Measurements from ENCODE around the gene SOAT1. TPM values are rescaled to one million over a fixed set of nuclear protein-coding genes. Genes with fewer than 3 reads are reported as not detected.
A peak's percentile ranks its signal among the peaks of the same experiment; 100 is the strongest.

Gene SOAT1
- total RNA-seq, 1 experiment from 2014 or later = 7.5 TPM

GRCh38 chr1:179365342-179366092 is 71.9 kb downstream of the SOAT1 start, which contains the start of gene AXDND1:
AXDND1 (plus strand) TSS chr1:179365971; CDS start chr1:179366510, 539 bp downstream.
- TF ChIP-seq CTCF (conservative IDR thresholded peaks at IDR 0.05) = no peak
- Histone ChIP-seq H2BK120ac (ENCODE audit: low read depth, low read length, poor library complexity, severe bottlenecking) (peak within 1 kb of the TSS; percentile 89), H2BK20ac (ENCODE audit: low read depth, low read length, poor library complexity, severe bottlenecking) (no peak within 1 kb of the TSS), H3K23me2 (ENCODE audit: insufficient read length, low read depth, low read length, poor library complexity, severe bottlenecking) (peaks cover 9% of the 10 kb centered on the region), H3K4ac (ENCODE audit: low read depth, low read length) (no peak within 1 kb of the TSS; the same call in 1 of the 2 replicates), H3K18ac (ENCODE audit: insufficient read length, low read depth, low read length) (peak within 1 kb of the TSS; percentile 88), H2BK12ac (ENCODE audit: insufficient read length, low read depth, low read length) (no peak within 1 kb of the TSS), H3K4me2 (ENCODE audit: insufficient read depth, insufficient read length, low read length) (peak within 1 kb of the TSS; percentile 87), H3T11ph (ENCODE audit: low read length) (no peak within 1 kb of the TSS), H2BK5ac (ENCODE audit: insufficient read length, low read length) (no peak within 1 kb of the TSS), H2AFZ (ENCODE audit: low read length) (peak within 1 kb of the TSS; percentile 81), H3K27me3 (ENCODE audit: insufficient read depth, low read length) (no peaks in the 10 kb centered on the region), H4K91ac (ENCODE audit: insufficient read length, low read depth, low read length) (no peak within 1 kb of the TSS), H3K79me2 (ENCODE audit: insufficient read depth, low read length) (no peaks in the 10 kb centered on the region), H3K56ac (ENCODE audit: insufficient read length, low read depth, low read length) (no peak within 1 kb of the TSS), H3K27ac (ENCODE audit: insufficient read length, low read depth, low read length) (no peak within 1 kb of the TSS), H2AK5ac (ENCODE audit: insufficient read length, low read length) (no peak within 1 kb of the TSS), H3K79me1 (ENCODE audit: insufficient read depth, low read depth, low read length, poor library complexity, severe bottlenecking) (no peaks in the 10 kb centered on the region), H3K9ac (ENCODE audit: extremely low read depth, insufficient read length, low read length) (peak within 1 kb of the TSS; percentile 79), H3K4me1 (ENCODE audit: insufficient read depth, low read length) (no peaks in the 10 kb centered on the region), H3K14ac (ENCODE audit: insufficient read depth, low read length) (peak within 1 kb of the TSS; percentile 96), H3K23ac (ENCODE audit: insufficient read length, low read depth, low read length) (no peak within 1 kb of the TSS), H2BK15ac (ENCODE audit: low read depth, low read length) (no peak within 1 kb of the TSS), H4K20me1 (ENCODE audit: control insufficient read depth, insufficient read depth, insufficient read length) (no peaks in the 10 kb centered on the region), H4K8ac (replicated peaks; ENCODE audit: insufficient read length, low read depth, low read length) (no peak within 1 kb of the TSS), H3K9me3 (ENCODE audit: control insufficient read depth, low read depth, low read length) (no peaks in the 10 kb centered on the region), H4K5ac (ENCODE audit: insufficient read length, low read depth, low read length) (peak within 1 kb of the TSS; percentile 8)
- Mint-ChIP-seq H3K27me3 (ENCODE audit: low read depth) (no peaks in the 10 kb centered on the region; the same call in 1 of the 2 replicates), H3K27ac (peak within 1 kb of the TSS; percentile 94 to 100 (median 98)), H3K4me3 (peak within 1 kb of the TSS; percentile 85 to 93), H3K9me3 (no peaks in the 10 kb centered on the region), H3K4me1 (peaks cover 5 to 7% of the 10 kb centered on the region in 2 experiments; a peak in 2 of 4 replicates), H3K36me3 (ENCODE audit: insufficient read depth in 1 of 3, low read depth in 3 of 3) (no peaks in the 10 kb centered on the region)
- peak; percentile 81 for DNase-seq
- no CpG with 5 or more reads among the region's 43 CpGs for WGBS (ENCODE audit: extremely low coverage, insufficient read length, low lambda C conversion rate)

All from H9 (cell line).